Urothelium cell line (cell line): Measurements from ENCODE around the gene CLINT1.
A peak's percentile ranks its signal among the peaks of the same experiment; 100 is the strongest.
"Not testable (repeated sequence)": the region's sequence is repeated elsewhere in the genome, so short reads cannot be mapped to it uniquely, and the experiment has no call there.

Experiments
- DNase-seq: peaks from one replicate; pipeline ENCODE4 v3.0.0; 2011; ENCODE audit warnings: low spot score, mixed read lengths
- FAIRE-seq: peaks from 2 replicates; lab custom pipeline; 2011; peaks lifted over from hg19 to GRCh38; lab: Jason Lieb, UNC

The CLINT1 gene

GRCh38 chr5:157864067-157864466, 5.1 kb upstream of the CLINT1 start:
- FAIRE-seq (no peak), DNase-seq (no peak)

GRCh38 chr5:157862183-157862851, 3.4 kb upstream of the CLINT1 start:
- FAIRE-seq (no peak), DNase-seq (no peak)

GRCh38 chr5:157860898-157861890, 2.2 kb upstream of the CLINT1 start:
- DNase-seq, result no peak
- FAIRE-seq, result no peak

- FAIRE-seq, result no peak
Observed at GRCh38 chr5:157859227-157859575, 256 bp upstream of the CLINT1 start.

GRCh38 chr5:157857816-157858526, 974 bp downstream of the CLINT1 start:
- no peak for DNase-seq

More at GRCh38 chr5:157859227-157859575, 256 bp upstream of the CLINT1 start:
- no peak for DNase-seq

GRCh38 chr5:157855404-157855994, 3.4 kb downstream of the CLINT1 start:
- FAIRE-seq (no peak), DNase-seq (peak; percentile 52)

More at GRCh38 chr5:157857816-157858526, 974 bp downstream of the CLINT1 start:
- no peak for FAIRE-seq

- not testable (repeated sequence) for DNase-seq, FAIRE-seq
Observed at GRCh38 chr5:157853365-157853764, 5.6 kb downstream of the CLINT1 start.

GRCh38 chr5:157845914-157846598, 12.9 kb downstream of the CLINT1 start:
- DNase-seq, result no peak
- FAIRE-seq, result no peak

GRCh38 chr5:157842787-157843186, 16.2 kb downstream of the CLINT1 start:
- DNase-seq (no peak), FAIRE-seq (no peak)

- FAIRE-seq (no peak), DNase-seq (no peak)
Observed at GRCh38 chr5:157842185-157842584, 16.8 kb downstream of the CLINT1 start.

- no peak for DNase-seq
- no peak for FAIRE-seq
Observed at GRCh38 chr5:157839157-157839795, 19.7 kb downstream of the CLINT1 start.

- no peak for FAIRE-seq
- DNase-seq, result no peak
Observed at GRCh38 chr5:157836121-157836753, 22.7 kb downstream of the CLINT1 start.

GRCh38 chr5:157835041-157835440, 23.9 kb downstream of the CLINT1 start:
- no peak for FAIRE-seq
- no peak for DNase-seq

GRCh38 chr5:157828944-157829639, 29.9 kb downstream of the CLINT1 start:
- FAIRE-seq (no peak), DNase-seq (peak; percentile 26)

GRCh38 chr5:157828105-157828943, 30.6 kb downstream of the CLINT1 start:
- DNase-seq (no peak), FAIRE-seq (no peak)

- no peak for FAIRE-seq
- DNase-seq, result no peak
Observed at GRCh38 chr5:157827423-157827822, 31.5 kb downstream of the CLINT1 start.

GRCh38 chr5:157823655-157824054, 35.3 kb downstream of the CLINT1 start:
- FAIRE-seq (no peak), DNase-seq (no peak)
